Fibroblast of lung (primary cell): ENCODE results near the gene SMAD3. TPM values are rescaled to one million over a fixed set of nuclear protein-coding genes. Genes with fewer than 3 reads are reported as not detected.

Experiments used
- DNase-seq, 2 donors: peaks; one replicate each; pipeline versions ENCODE4 v3.0.0 to v3.0.0-alpha.2; 2010; ENCODE audit warnings: low read depth in 2 of 2
- H2AFZ ChIP-seq: 2 replicates; pipeline ENCODE4 v1.5.1; 2012; ENCODE audit warnings: low read length, control low read depth, inconsistent platforms
- H3K27ac ChIP-seq: 2 replicates; pipeline ENCODE4 v1.5.1; 2011; ENCODE audit warnings: low read length, control low read depth; ENCODE audit not compliant: insufficient read depth
- H3K27me3 ChIP-seq: 2 replicates; pipeline ENCODE4 v1.5.1; 2011; ENCODE audit warnings: mild to moderate bottlenecking, low read length; ENCODE audit not compliant: control insufficient read depth, insufficient read depth
- H3K36me3 ChIP-seq: 2 replicates; pipeline ENCODE4 v1.5.1; 2011; ENCODE audit warnings: low read length; ENCODE audit not compliant: control insufficient read depth, insufficient read depth
- H3K4me1 ChIP-seq: 2 replicates; pipeline ENCODE4 v1.5.1; 2011; ENCODE audit warnings: low read length; ENCODE audit not compliant: control insufficient read depth, insufficient read depth; ENCODE audit errors: extremely low read depth
- H3K4me2 ChIP-seq: 2 replicates; pipeline ENCODE4 v1.5.1; 2011; ENCODE audit warnings: low read length, control low read depth; ENCODE audit not compliant: insufficient read depth; ENCODE audit errors: extremely low read depth
- H3K4me3 ChIP-seq, 4 experiments: fragments of 200-600 bp in 1 of 4; sonication (generic) in 1 of 4; replicated peaks in 1 of 4; 2 replicates each; pipeline ENCODE4 v1.5.1; 2011 to 2016; ENCODE audit warnings: low read length in 4 of 4, low read depth in 3 of 4, mild to moderate bottlenecking in 3 of 4, control low read depth in 2 of 4, inconsistent platforms in 1 of 4, mixed read lengths in 1 of 4; ENCODE audit not compliant: insufficient read depth in 1 of 4; ENCODE audit errors: control extremely low read depth in 1 of 4
- H3K79me2 ChIP-seq: 2 replicates; pipeline ENCODE4 v1.5.1; 2012; ENCODE audit warnings: mild to moderate bottlenecking, low read length, inconsistent platforms; ENCODE audit not compliant: control insufficient read depth, insufficient read depth
- H3K9ac ChIP-seq: 2 replicates; pipeline ENCODE4 v1.5.1; 2011; ENCODE audit warnings: mild to moderate bottlenecking, low read length, control low read depth; ENCODE audit not compliant: insufficient read depth
- H3K9me3 ChIP-seq: 2 replicates; pipeline ENCODE4 v1.5.1; 2012; ENCODE audit warnings: low read depth, low read length; ENCODE audit not compliant: control insufficient read depth, insufficient read depth
- H4K20me1 ChIP-seq: 2 replicates; pipeline ENCODE4 v1.5.1; 2011; ENCODE audit warnings: low read length; ENCODE audit not compliant: control insufficient read depth, insufficient read depth; ENCODE audit errors: extremely low read depth
- EZH2 ChIP-seq: IDR thresholded peaks from 2 replicates; pipeline ENCODE4 v1.5.1; 2012; ENCODE audit warnings: low read length, control low read depth, mild to moderate bottlenecking; ENCODE audit errors: missing control alignments
- polyA plus RNA-seq, 2 donors: library from polyadenylated mRNA; depleted of rRNA in 1 of 2; stranded (reverse) in 1 of 2; unstranded in 1 of 2; fragments of >200 nt; gene quantifications; 2 replicates each; pipeline ENCODE4 v1.2.1, GENCODE V29; 2011 to 2012; ENCODE audit warnings: missing spikeins in 1 of 2
- total RNA-seq: library from RNA; depleted of rRNA; stranded (reverse); fragments of >200 nt; gene quantifications from 2 replicates; pipeline ENCODE4 v1.2.1, GENCODE V29; 2014
- TF ChIP-seq, protein P1 (sequence below), 2 donors: IDR thresholded peaks in 1 of 2; conservative IDR thresholded peaks in 1 of 2; 1 replicate in 1 of 2; 2 replicates in 1 of 2; pipeline ENCODE4 v1.5.1; 2011 to 2012; ENCODE audit warnings: low read length in 2 of 2, control low read depth in 1 of 2, inconsistent platforms in 1 of 2, low read depth in 1 of 2, mild to moderate bottlenecking in 1 of 2

Gene SMAD3
- total and polyA plus RNA-seq, 2 donors (not counting 1 experiment from before 2014, with no cell fraction given) = 69.9 to 173 TPM

DNA sequence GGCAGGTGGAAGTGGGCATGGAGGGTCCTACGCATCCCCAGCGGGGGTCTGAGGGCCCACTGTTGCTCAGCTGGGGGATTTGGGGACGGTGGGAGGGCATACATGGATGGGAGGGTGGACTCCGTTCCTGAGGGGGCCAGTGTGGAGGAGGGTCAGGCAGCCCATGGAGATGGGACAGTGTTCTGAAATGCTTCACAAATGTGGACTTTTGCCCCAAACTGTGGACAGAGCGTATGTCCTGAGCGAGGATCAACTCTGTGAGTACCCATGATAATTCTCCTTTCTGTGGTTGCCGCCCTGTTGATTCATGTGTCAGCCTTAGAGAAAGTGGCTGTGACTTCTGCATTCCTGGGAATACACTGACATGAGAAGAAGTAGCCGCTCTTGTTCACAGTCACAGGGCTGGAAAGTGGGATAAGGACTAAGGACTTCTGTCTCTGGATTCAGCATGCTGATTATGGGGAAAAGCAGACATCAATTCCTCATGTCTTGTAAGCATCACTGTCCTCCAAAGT lies 33.4 kb downstream of the SMAD3 start:
- Histone ChIP-seq H3K79me2 (peaks cover 96% of the 10 kb centered on the region), H3K4me2 (peak overlapping the region; percentile 72), H4K20me1 (no peaks in the 10 kb centered on the region), H3K27me3 (no peaks in the 10 kb centered on the region), H3K4me3 (peak overlapping the region; percentile 4 to 47 (median 34)), H3K9ac (peak overlapping the region; percentile 25), H3K27ac (peak overlapping the region; percentile 84), H3K36me3 (peaks cover 21% of the 10 kb centered on the region), H2AFZ (no peak overlapping the region), H3K9me3 (no peaks in the 10 kb centered on the region), H3K4me1 (peaks cover 55% of the 10 kb centered on the region)
- no peak for TF ChIP-seq EZH2
- TF ChIP-seq, protein P1, sequence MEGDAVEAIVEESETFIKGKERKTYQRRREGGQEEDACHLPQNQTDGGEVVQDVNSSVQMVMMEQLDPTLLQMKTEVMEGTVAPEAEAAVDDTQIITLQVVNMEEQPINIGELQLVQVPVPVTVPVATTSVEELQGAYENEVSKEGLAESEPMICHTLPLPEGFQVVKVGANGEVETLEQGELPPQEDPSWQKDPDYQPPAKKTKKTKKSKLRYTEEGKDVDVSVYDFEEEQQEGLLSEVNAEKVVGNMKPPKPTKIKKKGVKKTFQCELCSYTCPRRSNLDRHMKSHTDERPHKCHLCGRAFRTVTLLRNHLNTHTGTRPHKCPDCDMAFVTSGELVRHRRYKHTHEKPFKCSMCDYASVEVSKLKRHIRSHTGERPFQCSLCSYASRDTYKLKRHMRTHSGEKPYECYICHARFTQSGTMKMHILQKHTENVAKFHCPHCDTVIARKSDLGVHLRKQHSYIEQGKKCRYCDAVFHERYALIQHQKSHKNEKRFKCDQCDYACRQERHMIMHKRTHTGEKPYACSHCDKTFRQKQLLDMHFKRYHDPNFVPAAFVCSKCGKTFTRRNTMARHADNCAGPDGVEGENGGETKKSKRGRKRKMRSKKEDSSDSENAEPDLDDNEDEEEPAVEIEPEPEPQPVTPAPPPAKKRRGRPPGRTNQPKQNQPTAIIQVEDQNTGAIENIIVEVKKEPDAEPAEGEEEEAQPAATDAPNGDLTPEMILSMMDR (conservative IDR thresholded peaks at IDR 0.05 in 1 of 2, IDR thresholded peaks at IDR 0.05 in 1 of 2; ENCODE audit: low read depth in 1 of 2, low read length in 2 of 2) = no peak
- DNase-seq = peak in 1 of 2 donors; percentile 33

DNA sequence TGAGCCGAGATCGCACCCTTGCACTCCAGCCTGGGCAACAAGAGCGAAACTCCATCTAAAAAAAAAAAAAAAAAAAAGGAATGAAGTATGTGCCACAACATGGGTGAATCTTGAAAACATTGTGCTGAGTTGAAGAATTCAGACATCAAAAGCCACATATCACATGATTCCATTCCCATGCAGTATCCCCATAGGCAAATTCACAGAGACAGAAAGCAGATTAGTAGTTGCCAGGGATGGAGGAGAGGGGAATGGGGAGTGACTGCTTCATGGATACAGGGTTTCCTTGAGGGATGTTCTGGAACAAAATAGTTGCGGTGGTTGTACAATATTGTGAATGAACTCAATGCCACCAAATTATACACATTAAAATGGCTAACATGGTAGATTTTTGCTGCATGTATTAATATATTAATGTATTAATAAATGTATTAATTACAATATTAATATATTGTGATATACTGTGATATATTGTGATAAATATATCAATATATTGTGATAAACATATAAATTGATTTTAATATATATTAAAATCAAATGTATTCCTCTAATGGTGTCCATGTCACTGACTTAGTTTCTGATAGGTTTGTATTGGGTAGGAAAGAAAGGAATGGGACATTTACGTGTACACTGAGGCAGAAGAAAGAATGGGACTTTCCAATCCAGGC lies 34.9 kb downstream of the SMAD3 start:
- no peak for DNase-seq
- peaks cover 58% of the 10 kb centered on the region for H3K4me1 ChIP-seq
- no peak overlapping the region for H2AFZ ChIP-seq
- peak overlapping the region; percentile 18 for H3K4me2 ChIP-seq
- no peaks in the 10 kb centered on the region for H3K9me3 ChIP-seq
- peak overlapping the region; percentile 95 for H3K27ac ChIP-seq
- no peaks in the 10 kb centered on the region for H3K27me3 ChIP-seq
- no peaks in the 10 kb centered on the region for H4K20me1 ChIP-seq
- TF ChIP-seq, protein P1 (conservative IDR thresholded peaks at IDR 0.05 in 1 of 2, IDR thresholded peaks at IDR 0.05 in 1 of 2; ENCODE audit: low read depth in 1 of 2, low read length in 2 of 2) = no peak
- no peak for TF ChIP-seq EZH2
- H3K9ac ChIP-seq = no peak overlapping the region
- H3K36me3 ChIP-seq = peaks cover 12% of the 10 kb centered on the region
- peaks cover 94% of the 10 kb centered on the region for H3K79me2 ChIP-seq
- peak overlapping the region in 1 of 4 experiments; percentile 19 for H3K4me3 ChIP-seq

DNA sequence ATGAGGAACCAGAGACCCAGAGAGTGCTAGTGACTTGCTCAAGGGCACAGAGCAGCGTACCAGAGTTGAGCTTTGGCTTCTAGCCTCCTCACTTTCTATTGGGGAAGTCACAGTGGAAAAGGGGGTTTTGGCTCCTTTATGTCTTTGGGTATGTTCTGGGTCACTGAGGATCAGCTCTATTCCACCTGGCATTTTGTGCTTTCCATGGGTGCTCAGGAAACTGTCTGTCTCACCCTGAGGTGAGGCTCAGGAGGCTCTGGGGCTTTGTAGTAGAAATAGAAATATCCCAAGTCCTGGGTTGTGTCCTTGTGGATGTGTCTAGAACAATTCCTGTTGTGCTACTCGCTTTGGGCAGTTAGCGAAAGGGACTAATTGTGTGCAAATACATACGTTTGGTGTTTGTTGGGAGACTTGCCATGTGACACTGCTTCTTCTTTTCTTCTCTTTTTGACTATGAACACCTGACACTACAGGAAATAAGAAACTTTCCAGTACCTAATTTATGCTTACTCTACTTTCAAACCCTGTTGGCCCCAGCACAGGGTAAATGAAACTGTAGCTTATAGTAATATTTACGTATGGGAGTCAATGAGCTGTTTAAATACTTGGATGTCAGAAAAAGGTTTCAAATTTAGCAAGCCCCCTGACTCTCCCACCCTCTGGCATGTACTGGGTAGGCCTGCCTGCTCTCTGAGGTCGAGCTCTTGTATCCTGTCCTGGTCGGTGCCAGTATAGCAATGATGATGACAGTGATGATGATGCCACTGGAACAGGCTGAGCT lies 35.6 kb downstream of the SMAD3 start:
- no peak overlapping the region for H3K9ac ChIP-seq
- peaks cover 92% of the 10 kb centered on the region for H3K79me2 ChIP-seq
- no peak overlapping the region for H2AFZ ChIP-seq
- no peak overlapping the region for H3K4me3 ChIP-seq
- peak overlapping the region; percentile 95 for H3K27ac ChIP-seq
- peaks cover 12% of the 10 kb centered on the region for H3K36me3 ChIP-seq
- no peaks in the 10 kb centered on the region for H3K9me3 ChIP-seq
- DNase-seq = no peak
- no peaks in the 10 kb centered on the region for H3K27me3 ChIP-seq
- H3K4me2 ChIP-seq = peak overlapping the region; percentile 42
- H4K20me1 ChIP-seq = no peaks in the 10 kb centered on the region
- peaks cover 61% of the 10 kb centered on the region for H3K4me1 ChIP-seq
- no peak for TF ChIP-seq EZH2
- TF ChIP-seq, protein P1 (conservative IDR thresholded peaks at IDR 0.05 in 1 of 2, IDR thresholded peaks at IDR 0.05 in 1 of 2; ENCODE audit: low read depth in 1 of 2, low read length in 2 of 2) = no peak
